Neural cell (in vitro differentiated cells): ENCODE results near the gene ACOXL. TPM values are rescaled to one million over a fixed set of nuclear protein-coding genes. Genes with fewer than 3 reads are reported as not detected.

ENCODE experiments used
- H2AFZ ChIP-seq: fragments of 200-600, 300-800 bp; sonication (generic), shearing (Covaris generic); 2 replicates; pipeline ENCODE4 v1.6.0; 2014; ENCODE audit warnings: low read depth, mild to moderate bottlenecking, antibody characterized with exemption, low read length, moderate library complexity
- H3F3A ChIP-seq: fragments of 200-600 bp; shearing (Covaris generic); 2 replicates; pipeline ENCODE4 v1.6.1; 2016; ENCODE audit warnings: mild to moderate bottlenecking, moderate library complexity, mixed read lengths, antibody characterized with exemption, low read length; ENCODE audit not compliant: insufficient read depth, poor library complexity, severe bottlenecking
- H3K27ac ChIP-seq: fragments of 200-600, 300-800 bp; sonication (generic), shearing (Covaris generic); 2 replicates; pipeline ENCODE4 v1.5.1; 2014; ENCODE audit warnings: mild to moderate bottlenecking, low read length, moderate library complexity
- H3K27me3 ChIP-seq: fragments of 300-800, 200-600 bp; sonication (generic), shearing (Covaris generic); 2 replicates; pipeline ENCODE4 v1.6.0; 2014; ENCODE audit warnings: mild to moderate bottlenecking, low read depth, low read length, moderate library complexity; ENCODE audit not compliant: insufficient read depth
- H3K36me3 ChIP-seq: fragments of 300-800, 200-600 bp; sonication (generic), shearing (Covaris generic); 2 replicates; pipeline ENCODE4 v1.5.1; 2014; ENCODE audit warnings: mild to moderate bottlenecking, antibody characterized with exemption, low read length, moderate library complexity; ENCODE audit not compliant: insufficient read depth
- H3K4me2 ChIP-seq: fragments of 300-800, 200-600 bp; sonication (generic), shearing (Covaris generic); 2 replicates; pipeline ENCODE4 v1.6.0; 2014; ENCODE audit warnings: mild to moderate bottlenecking, low read length
- H3K4me3 ChIP-seq: fragments of 300-800, 200-600 bp; sonication (generic), shearing (Covaris generic); 2 replicates; pipeline ENCODE4 v1.5.1; 2014; ENCODE audit warnings: mild to moderate bottlenecking, low read length, moderate library complexity
- H3K79me2 ChIP-seq: fragments of 200-600 bp; shearing (Covaris generic); replicated peaks from 2 replicates; pipeline ENCODE4 v1.6.0; 2014; ENCODE audit warnings: mild to moderate bottlenecking, low read length, moderate library complexity; ENCODE audit not compliant: insufficient read depth
- H3K9ac ChIP-seq: fragments of 300-800, 200-600 bp; sonication (generic), shearing (Covaris generic); 2 replicates; pipeline ENCODE4 v1.6.1; 2016; ENCODE audit warnings: mild to moderate bottlenecking, low read length, mixed read lengths
- H3K9me2 ChIP-seq: fragments of 200-600 bp; shearing (Covaris generic); 2 replicates; pipeline ENCODE4 v1.6.1; 2016; ENCODE audit warnings: mild to moderate bottlenecking, low read length, mixed read lengths; ENCODE audit not compliant: insufficient read depth
- H3K9me3 ChIP-seq: fragments of 200-600, 300-800 bp; sonication (generic), shearing (Covaris generic); 2 replicates; pipeline ENCODE4 v1.6.1; 2016; ENCODE audit warnings: mild to moderate bottlenecking, mixed run types, low read length, moderate library complexity, mixed read lengths
- H4K20me1 ChIP-seq: fragments of 200-600 bp; shearing (Covaris generic); 2 replicates; pipeline ENCODE4 v1.6.1; 2016; ENCODE audit warnings: mild to moderate bottlenecking, mixed run types; ENCODE audit not compliant: insufficient read depth
- EP300 ChIP-seq: fragments of 450-650 bp; conservative IDR thresholded peaks from 2 replicates; pipeline ENCODE4 v1.6.1; 2014; ENCODE audit warnings: antibody characterized with exemption, mild to moderate bottlenecking, moderate library complexity; ENCODE audit not compliant: poor library complexity, severe bottlenecking
- EZH2 ChIP-seq: fragments of 200-600, 300-800 bp; shearing (Covaris generic), sonication (generic); IDR thresholded peaks from 2 replicates; pipeline ENCODE4 v1.6.1; 2014; ENCODE audit warnings: antibody characterized with exemption, low read length, borderline replicate concordance, mild to moderate bottlenecking; ENCODE audit not compliant: insufficient read depth, poor library complexity, severe bottlenecking
- MXI1 ChIP-seq: fragments of 450-650 bp; conservative IDR thresholded peaks from 2 replicates; pipeline ENCODE4 v1.6.1; 2014; ENCODE audit warnings: antibody characterized with exemption, mild to moderate bottlenecking; ENCODE audit not compliant: poor library complexity, severe bottlenecking
- POLR2AphosphoS5 ChIP-seq: IDR thresholded peaks from 2 replicates; pipeline ENCODE4 v1.6.1; 2012
- RAD21 ChIP-seq: fragments of 450-650 bp; conservative IDR thresholded peaks from 2 replicates; pipeline ENCODE4 v1.6.1; 2014; ENCODE audit warnings: antibody characterized with exemption, mild to moderate bottlenecking, moderate library complexity
- SMC3 ChIP-seq: fragments of 450-650 bp; conservative IDR thresholded peaks from 2 replicates; pipeline ENCODE4 v1.6.1; 2014; ENCODE audit warnings: antibody characterized with exemption, mild to moderate bottlenecking, moderate library complexity; ENCODE audit not compliant: poor library complexity
- TAF1 ChIP-seq: IDR thresholded peaks from 2 replicates; pipeline ENCODE4 v1.6.1; 2012; ENCODE audit warnings: low read depth
- polyA plus RNA-seq: library from polyadenylated mRNA; depleted of rRNA; stranded (reverse); fragments of >200 nt; gene quantifications from 2 replicates; pipeline ENCODE4 v1.2.3, GENCODE V29; 2014
- TF ChIP-seq, protein P1 (sequence below): fragments of 450-650 bp; IDR thresholded peaks from 2 replicates; pipeline ENCODE4 v1.5.1; 2014; ENCODE audit warnings: antibody characterized with exemption, mild to moderate bottlenecking, moderate library complexity; ENCODE audit not compliant: poor library complexity, severe bottlenecking
- TF ChIP-seq, protein P2 (sequence below): IDR thresholded peaks from 2 replicates; pipeline ENCODE4 v1.6.1; 2012; ENCODE audit warnings: borderline replicate concordance

The ACOXL gene
- polyA plus RNA-seq, 1 donor from 2014 or later = not detected

DNA sequence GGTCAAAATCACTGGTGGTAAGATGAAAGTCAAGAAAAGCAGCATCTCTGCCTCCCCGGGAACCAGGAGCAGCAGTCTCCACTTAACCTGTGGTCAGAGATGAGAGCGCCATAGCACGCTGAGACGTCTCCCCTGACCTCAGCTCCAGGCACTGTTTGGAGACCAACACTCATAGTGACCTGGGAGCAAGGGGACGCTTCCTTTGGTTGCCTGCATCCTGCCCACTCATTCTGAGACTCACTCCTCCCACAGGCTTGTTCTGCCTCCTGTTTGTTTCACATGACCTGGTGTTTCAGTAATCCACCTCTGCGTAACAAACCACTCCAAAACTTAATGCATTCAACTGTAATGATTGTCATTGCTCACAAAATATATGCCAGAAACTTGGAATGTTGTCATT lies 139.3 kb downstream of the ACOXL start:
- Histone ChIP-seq H3K36me3 (no peaks in the 10 kb centered on the region), H4K20me1 (no peaks in the 10 kb centered on the region), H3K4me2 (no peak overlapping the region), H2AFZ (no peak overlapping the region), H3K27ac (no peak overlapping the region), H3K9ac (no peak overlapping the region), H3K9me3 (no peaks in the 10 kb centered on the region), H3K9me2 (no peaks in the 10 kb centered on the region), H3K79me2 (no peaks in the 10 kb centered on the region), H3K27me3 (no peaks in the 10 kb centered on the region), H3K4me3 (no peak overlapping the region), H3F3A (no peaks in the 10 kb centered on the region)
- TF ChIP-seq, protein P1, sequence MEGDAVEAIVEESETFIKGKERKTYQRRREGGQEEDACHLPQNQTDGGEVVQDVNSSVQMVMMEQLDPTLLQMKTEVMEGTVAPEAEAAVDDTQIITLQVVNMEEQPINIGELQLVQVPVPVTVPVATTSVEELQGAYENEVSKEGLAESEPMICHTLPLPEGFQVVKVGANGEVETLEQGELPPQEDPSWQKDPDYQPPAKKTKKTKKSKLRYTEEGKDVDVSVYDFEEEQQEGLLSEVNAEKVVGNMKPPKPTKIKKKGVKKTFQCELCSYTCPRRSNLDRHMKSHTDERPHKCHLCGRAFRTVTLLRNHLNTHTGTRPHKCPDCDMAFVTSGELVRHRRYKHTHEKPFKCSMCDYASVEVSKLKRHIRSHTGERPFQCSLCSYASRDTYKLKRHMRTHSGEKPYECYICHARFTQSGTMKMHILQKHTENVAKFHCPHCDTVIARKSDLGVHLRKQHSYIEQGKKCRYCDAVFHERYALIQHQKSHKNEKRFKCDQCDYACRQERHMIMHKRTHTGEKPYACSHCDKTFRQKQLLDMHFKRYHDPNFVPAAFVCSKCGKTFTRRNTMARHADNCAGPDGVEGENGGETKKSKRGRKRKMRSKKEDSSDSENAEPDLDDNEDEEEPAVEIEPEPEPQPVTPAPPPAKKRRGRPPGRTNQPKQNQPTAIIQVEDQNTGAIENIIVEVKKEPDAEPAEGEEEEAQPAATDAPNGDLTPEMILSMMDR = no peak
- TF ChIP-seq, protein P2, sequence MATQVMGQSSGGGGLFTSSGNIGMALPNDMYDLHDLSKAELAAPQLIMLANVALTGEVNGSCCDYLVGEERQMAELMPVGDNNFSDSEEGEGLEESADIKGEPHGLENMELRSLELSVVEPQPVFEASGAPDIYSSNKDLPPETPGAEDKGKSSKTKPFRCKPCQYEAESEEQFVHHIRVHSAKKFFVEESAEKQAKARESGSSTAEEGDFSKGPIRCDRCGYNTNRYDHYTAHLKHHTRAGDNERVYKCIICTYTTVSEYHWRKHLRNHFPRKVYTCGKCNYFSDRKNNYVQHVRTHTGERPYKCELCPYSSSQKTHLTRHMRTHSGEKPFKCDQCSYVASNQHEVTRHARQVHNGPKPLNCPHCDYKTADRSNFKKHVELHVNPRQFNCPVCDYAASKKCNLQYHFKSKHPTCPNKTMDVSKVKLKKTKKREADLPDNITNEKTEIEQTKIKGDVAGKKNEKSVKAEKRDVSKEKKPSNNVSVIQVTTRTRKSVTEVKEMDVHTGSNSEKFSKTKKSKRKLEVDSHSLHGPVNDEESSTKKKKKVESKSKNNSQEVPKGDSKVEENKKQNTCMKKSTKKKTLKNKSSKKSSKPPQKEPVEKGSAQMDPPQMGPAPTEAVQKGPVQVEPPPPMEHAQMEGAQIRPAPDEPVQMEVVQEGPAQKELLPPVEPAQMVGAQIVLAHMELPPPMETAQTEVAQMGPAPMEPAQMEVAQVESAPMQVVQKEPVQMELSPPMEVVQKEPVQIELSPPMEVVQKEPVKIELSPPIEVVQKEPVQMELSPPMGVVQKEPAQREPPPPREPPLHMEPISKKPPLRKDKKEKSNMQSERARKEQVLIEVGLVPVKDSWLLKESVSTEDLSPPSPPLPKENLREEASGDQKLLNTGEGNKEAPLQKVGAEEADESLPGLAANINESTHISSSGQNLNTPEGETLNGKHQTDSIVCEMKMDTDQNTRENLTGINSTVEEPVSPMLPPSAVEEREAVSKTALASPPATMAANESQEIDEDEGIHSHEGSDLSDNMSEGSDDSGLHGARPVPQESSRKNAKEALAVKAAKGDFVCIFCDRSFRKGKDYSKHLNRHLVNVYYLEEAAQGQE = no peak
- TF ChIP-seq MXI1 (no peak), TAF1 (no peak), POLR2AphosphoS5 (no peak), RAD21 (no peak), EP300 (no peak), SMC3 (no peak), EZH2 (no peak)

DNA sequence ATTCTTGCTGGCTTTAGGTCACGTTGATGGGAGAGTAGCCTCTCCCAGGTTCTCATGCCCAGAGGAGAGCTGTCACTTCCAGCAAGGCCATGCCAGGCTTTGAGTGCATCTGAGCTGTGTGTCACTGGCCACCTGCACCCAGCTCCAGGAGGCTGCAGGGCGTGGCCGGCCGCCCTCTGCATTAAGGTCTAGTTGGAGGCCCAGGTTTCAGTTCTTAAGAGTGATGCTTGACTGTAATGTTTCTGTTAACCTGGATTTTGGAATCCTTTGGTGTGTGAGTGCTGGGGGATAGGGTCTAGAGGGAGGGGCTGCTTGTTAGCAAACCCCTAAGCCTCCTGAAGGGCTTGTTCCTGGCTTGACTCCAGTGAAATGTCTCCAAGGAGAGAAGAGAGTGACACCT lies 140.1 kb downstream of the ACOXL start:
- no peaks in the 10 kb centered on the region for H3K36me3 ChIP-seq
- H3K4me3 ChIP-seq = no peak overlapping the region
- H3K9me3 ChIP-seq = no peaks in the 10 kb centered on the region
- TF ChIP-seq, protein P2 = no peak
- TF ChIP-seq EP300 = no peak
- TF ChIP-seq MXI1 = no peak
- no peak for TF ChIP-seq POLR2AphosphoS5
- TF ChIP-seq RAD21 = no peak
- TF ChIP-seq, protein P1 = no peak
- no peak for TF ChIP-seq TAF1
- no peak for TF ChIP-seq EZH2
- no peak for TF ChIP-seq SMC3
- H3K79me2 ChIP-seq = no peaks in the 10 kb centered on the region
- H3K9ac ChIP-seq = no peak overlapping the region
- H3K27ac ChIP-seq = no peak overlapping the region
- no peaks in the 10 kb centered on the region for H4K20me1 ChIP-seq
- H3K27me3 ChIP-seq = no peaks in the 10 kb centered on the region
- no peaks in the 10 kb centered on the region for H3K9me2 ChIP-seq
- H3F3A ChIP-seq = no peaks in the 10 kb centered on the region
- no peak overlapping the region for H2AFZ ChIP-seq
- no peak overlapping the region for H3K4me2 ChIP-seq
